ENCODE measurements around the gene CAMK2N2.
A peak's percentile ranks its signal among the peaks of the same experiment; 100 is the strongest.

The CAMK2N2 gene

GRCh38 chr3:184257083-184257915 is 4.1 kb downstream of the CAMK2N2 start:
- Mint-ChIP-seq H3K27ac (no peak overlapping the region), H3K36me3 (peaks cover 18% of the 10 kb centered on the region), H3K4me3 (no peak overlapping the region), H3K9me3 (no peaks in the 10 kb centered on the region), H3K4me1 (peaks cover 27% of the 10 kb centered on the region)
- DNase-seq (ENCODE audit: low spot score in 2 of 2) (no peak), ATAC-seq (no peak)

DNA sequence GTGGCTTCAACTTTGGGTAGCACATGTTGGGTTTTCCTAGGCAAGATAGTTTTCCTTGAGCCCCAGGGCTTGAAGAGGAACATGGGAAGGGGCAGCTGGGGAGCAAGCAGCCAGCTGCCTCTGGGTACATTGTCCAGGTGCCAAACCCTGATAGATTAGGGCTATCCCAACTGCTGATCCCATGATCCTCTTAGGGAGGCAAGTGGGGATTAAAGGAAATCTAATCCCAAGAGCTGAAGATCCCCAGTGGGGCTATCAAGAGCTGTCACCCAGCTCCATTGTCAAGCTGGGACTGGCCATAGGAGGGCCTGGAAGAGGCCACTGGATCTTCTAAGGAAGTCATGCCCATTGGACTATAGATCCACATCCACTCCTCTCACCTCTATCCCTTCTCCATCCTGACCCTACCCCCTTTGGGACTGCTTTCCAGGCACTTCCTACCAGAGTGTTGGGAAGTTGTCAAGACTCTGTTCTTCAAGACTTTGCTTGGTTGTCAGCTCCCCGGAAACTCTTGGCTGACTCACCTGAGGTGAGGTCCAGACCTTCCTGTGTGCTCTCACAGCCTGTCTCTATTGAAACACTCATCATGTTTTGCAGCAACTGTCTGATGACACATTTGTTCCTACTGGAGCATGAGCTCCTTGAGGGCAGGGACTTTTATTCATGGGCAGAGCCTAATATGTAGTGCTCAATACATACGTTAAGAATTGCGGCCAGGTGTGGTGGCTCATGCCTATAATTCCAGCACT is 5.9 kb downstream of the CAMK2N2 start:
- H3K9me3 Mint-ChIP-seq: no peaks in the 10 kb centered on the region
- H3K36me3 Mint-ChIP-seq: peaks cover 7% of the 10 kb centered on the region
- ATAC-seq (peak; percentile 79), DNase-seq (ENCODE audit: low spot score in 2 of 2) (no peak)
- no peak overlapping the region for H3K4me3 Mint-ChIP-seq
- peaks cover 18% of the 10 kb centered on the region for H3K4me1 Mint-ChIP-seq
- H3K27ac Mint-ChIP-seq: peak overlapping the region; percentile 70

GRCh38 chr3:184250167-184250828 is 11.1 kb downstream of the CAMK2N2 start:
- Mint-ChIP-seq H3K4me1 (peaks cover 32% of the 10 kb centered on the region), H3K36me3 (peaks cover 28% of the 10 kb centered on the region), H3K27ac (peak overlapping the region; percentile 100), H3K4me3 (peak overlapping the region; percentile 99), H3K9me3 (no peaks in the 10 kb centered on the region)
- DNase-seq (ENCODE audit: low spot score in 2 of 2) (peak; percentile 91 to 96), ATAC-seq (peak; percentile 80)

GRCh38 chr3:184249412-184250166 is 11.8 kb downstream of the CAMK2N2 start, which contains the start of gene EEF1AKMT4:
Gene EEF1AKMT4 (plus strand): TSS chr3:184249672. CDS start chr3:184249695, 23 bp downstream.
- peak within 1 kb of the TSS; percentile 99 for H3K4me3 Mint-ChIP-seq
- no peaks in the 10 kb centered on the region for H3K9me3 Mint-ChIP-seq
- ATAC-seq (peak; percentile 91), DNase-seq (ENCODE audit: low spot score in 2 of 2) (peak; percentile 81 to 95)
- H3K27ac Mint-ChIP-seq: peak within 1 kb of the TSS; percentile 100
- peaks cover 36% of the 10 kb centered on the region for H3K4me1 Mint-ChIP-seq
- H3K36me3 Mint-ChIP-seq: peaks cover 36% of the 10 kb centered on the region

- Mint-ChIP-seq H3K36me3 (peaks cover 40% of the 10 kb centered on the region), H3K9me3 (no peaks in the 10 kb centered on the region), H3K4me3 (peak within 1 kb of the TSS; percentile 99), H3K27ac (peak within 1 kb of the TSS; percentile 100), H3K4me1 (peaks cover 36% of the 10 kb centered on the region)
- peak; percentile 89 to 95 for DNase-seq (ENCODE audit: low spot score in 2 of 2)
- ATAC-seq: peak; percentile 75
Observed at GRCh38 chr3:184248454-184249411, 12.6 kb downstream of the CAMK2N2 start, which contains the start of gene ALG3. Gene ALG3 (minus strand): TSS chr3:184248962. CDS start chr3:184248940, 22 bp downstream.

DNA sequence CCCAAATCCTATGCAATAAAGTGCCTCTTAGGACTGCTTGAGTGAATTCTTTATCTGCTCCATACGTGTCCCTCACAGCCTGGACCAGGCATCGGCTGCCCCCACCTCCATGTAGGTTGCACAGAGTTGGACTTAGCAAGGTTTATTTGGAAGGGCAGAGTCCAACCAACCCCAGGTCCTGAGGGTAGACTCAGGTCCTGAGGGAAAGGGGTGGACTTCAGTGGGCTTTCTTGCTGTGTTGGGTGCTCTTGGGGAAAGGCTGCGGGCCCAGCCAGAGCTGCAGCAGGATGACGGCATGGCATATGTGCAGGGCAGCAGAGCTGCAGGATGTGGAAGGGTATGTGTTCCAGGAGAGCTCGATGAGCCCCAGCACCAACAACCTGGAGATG is 19.1 kb downstream of the CAMK2N2 start:
- no peak overlapping the region for H3K27ac Mint-ChIP-seq
- ATAC-seq: no peak
- H3K36me3 Mint-ChIP-seq: peaks cover 45% of the 10 kb centered on the region
- no peaks in the 10 kb centered on the region for H3K9me3 Mint-ChIP-seq
- no peak overlapping the region for H3K4me3 Mint-ChIP-seq
- peaks cover 20% of the 10 kb centered on the region for H3K4me1 Mint-ChIP-seq
- no peak for DNase-seq (ENCODE audit: low spot score in 2 of 2)

DNA sequence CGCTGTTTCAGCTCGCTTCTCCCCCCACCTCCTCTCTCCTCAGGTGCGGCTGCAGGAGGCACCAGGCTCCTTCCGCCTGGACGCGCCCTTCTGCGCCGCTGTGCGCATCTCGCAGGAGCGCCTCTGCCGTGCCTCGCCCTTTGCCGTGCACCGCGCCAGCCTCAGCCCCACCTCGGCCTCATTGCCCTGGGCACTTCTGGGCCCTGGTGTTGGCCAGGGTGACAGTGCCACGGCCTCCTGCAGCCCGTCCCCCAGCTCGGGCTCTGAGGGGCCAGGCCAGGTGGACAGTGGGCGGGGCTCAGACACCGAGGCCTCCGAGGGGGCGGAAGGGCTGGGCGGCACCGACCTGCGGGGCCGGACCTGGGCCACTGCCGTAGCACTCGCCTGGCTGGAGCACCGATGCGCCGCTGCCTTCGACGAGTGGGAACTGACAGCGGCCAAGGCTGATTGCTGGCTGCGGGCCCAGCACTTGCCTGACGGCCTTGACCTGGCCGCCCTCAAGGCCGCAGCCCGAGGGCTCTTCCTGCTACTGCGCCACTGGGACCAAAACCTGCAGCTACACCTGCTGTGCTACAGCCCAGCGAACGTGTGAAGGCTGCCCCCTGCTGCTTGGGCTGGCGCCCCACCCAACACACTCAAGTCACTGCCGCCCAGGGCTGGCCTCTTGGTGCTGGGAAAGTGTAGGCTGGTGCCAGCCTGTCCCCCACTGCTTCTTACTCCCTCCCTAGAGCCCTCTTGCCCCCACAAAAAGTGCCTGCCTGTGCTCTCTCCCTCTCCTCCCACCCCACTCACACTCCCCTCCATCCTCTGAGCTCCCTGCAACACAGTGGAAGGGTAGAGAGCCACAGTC is 19.7 kb downstream of the CAMK2N2 start:
- ATAC-seq (peak; percentile 26), DNase-seq (ENCODE audit: low spot score in 2 of 2) (no peak)
- peaks cover 45% of the 10 kb centered on the region for H3K36me3 Mint-ChIP-seq
- no peak overlapping the region for H3K4me3 Mint-ChIP-seq
- peaks cover 21% of the 10 kb centered on the region for H3K4me1 Mint-ChIP-seq
- H3K27ac Mint-ChIP-seq: no peak overlapping the region
- no peaks in the 10 kb centered on the region for H3K9me3 Mint-ChIP-seq

GRCh38 chr3:184241141-184241446 is 20.3 kb downstream of the CAMK2N2 start:
- Mint-ChIP-seq H3K4me3 (no peak overlapping the region), H3K27ac (no peak overlapping the region), H3K36me3 (peaks cover 43% of the 10 kb centered on the region), H3K9me3 (no peaks in the 10 kb centered on the region), H3K4me1 (peaks cover 15% of the 10 kb centered on the region)
- no peak for DNase-seq (ENCODE audit: low spot score in 2 of 2)
- ATAC-seq: no peak

GRCh38 chr3:184240384-184241140 is 20.8 kb downstream of the CAMK2N2 start:
- H3K27ac Mint-ChIP-seq: no peak overlapping the region
- H3K9me3 Mint-ChIP-seq: no peaks in the 10 kb centered on the region
- peaks cover 37% of the 10 kb centered on the region for H3K36me3 Mint-ChIP-seq
- H3K4me1 Mint-ChIP-seq: peaks cover 10% of the 10 kb centered on the region
- no peak for DNase-seq (ENCODE audit: low spot score in 2 of 2)
- no peak for ATAC-seq
- H3K4me3 Mint-ChIP-seq: no peak overlapping the region

DNA sequence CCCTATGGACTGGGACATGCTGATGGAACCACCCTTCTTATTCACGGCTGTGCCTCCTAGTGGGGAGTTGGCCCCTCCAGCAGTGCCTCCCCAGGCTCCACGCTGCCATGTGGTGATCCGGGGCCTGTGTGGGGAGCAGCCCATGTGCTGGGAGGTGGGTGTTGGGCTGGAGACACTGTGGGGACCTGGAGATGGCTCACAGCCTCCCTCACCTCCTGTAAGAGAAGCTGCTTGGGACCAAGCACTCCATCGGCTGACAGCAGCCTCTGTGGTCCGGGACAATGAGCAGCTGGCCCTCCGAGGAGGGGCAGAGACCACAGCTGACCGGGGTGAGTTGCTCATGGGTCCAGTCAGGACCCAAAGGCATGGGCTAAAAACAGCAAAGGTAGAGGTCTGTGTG is 21.6 kb downstream of the CAMK2N2 start:
- Mint-ChIP-seq H3K27ac (no peak overlapping the region), H3K4me1 (peaks cover 6% of the 10 kb centered on the region), H3K36me3 (peaks cover 29% of the 10 kb centered on the region), H3K9me3 (no peaks in the 10 kb centered on the region), H3K4me3 (no peak overlapping the region)
- DNase-seq (ENCODE audit: low spot score in 2 of 2) (no peak), ATAC-seq (no peak)

DNA sequence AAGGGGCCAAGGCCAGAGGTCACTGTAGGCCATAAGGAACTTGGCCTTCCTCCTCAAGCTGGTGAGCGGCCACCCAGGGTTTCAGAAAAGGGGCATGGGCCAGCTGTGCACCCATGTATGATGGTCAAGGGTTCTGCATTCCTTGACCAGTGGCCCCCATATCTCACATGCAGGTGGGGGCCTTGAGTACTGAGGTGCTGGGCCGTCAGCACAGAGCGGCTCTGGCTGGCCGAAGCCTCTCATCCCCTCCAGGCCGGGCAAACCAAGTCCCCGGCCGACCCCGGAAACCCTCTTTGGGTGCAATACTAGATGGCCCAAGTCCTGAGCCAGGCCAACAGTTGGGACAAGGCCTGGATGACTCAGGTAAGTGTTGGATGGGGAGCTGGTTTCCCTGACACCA is 22.1 kb downstream of the CAMK2N2 start:
- no peak for ATAC-seq
- no peak overlapping the region for H3K4me3 Mint-ChIP-seq
- H3K9me3 Mint-ChIP-seq: no peaks in the 10 kb centered on the region

DNA sequence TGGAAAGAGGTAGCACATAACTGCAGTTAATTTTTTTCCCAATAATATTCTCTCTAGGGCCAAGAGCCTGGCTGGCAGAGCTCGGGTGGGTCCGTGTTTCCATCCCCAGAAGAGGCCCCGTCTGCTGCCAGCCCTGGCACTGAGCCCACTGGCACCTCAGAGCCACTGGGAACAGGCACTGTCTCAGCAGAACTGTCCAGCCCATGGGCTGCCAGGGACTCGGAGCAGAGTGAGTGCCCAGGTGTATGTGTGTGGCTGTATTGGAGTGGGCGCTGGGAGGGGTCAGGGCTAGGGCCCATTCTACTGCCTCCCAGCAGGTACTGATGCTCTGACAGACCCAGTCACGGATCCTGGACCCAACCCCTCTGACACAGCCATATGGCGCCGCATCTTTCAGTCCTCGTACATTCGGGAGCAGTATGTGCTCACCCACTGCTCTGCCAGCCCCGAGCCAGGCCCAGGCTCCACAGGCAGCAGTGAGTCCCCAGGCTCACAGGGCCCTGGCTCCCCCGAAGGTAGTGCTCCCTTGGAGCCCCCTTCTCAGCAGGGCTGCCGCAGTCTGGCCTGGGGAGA is 23.0 kb downstream of the CAMK2N2 start:
- Mint-ChIP-seq H3K4me1 (peaks cover 6% of the 10 kb centered on the region), H3K4me3 (no peak overlapping the region), H3K27ac (no peak overlapping the region), H3K9me3 (no peaks in the 10 kb centered on the region), H3K36me3 (peaks cover 15% of the 10 kb centered on the region)
- ATAC-seq (no peak), DNase-seq (ENCODE audit: low spot score in 2 of 2) (no peak)

More for the DNA sequence above, 22.1 kb downstream of the CAMK2N2 start:
- Mint-ChIP-seq H3K4me1 (peaks cover 6% of the 10 kb centered on the region), H3K27ac (no peak overlapping the region), H3K36me3 (peaks cover 24% of the 10 kb centered on the region)
- DNase-seq (ENCODE audit: low spot score in 2 of 2): no peak

Data from stimulated activated effector memory CD8-positive, alpha-beta T cell treated with anti-CD3 and anti-CD28 coated beads, Interleukin-12 subunit alpha, Interleukin-12 subunit beta, amount 100 ng/mL, for 72 hours (primary cell).